OCI-LY7 (cell line): ENCODE results near the gene FCER1G. TPM values are rescaled to one million over a fixed set of nuclear protein-coding genes. Genes with fewer than 3 reads are reported as not detected.

ENCODE experiments used
- BruUV-seq: library from RNA; stranded (reverse); fragments of 400-500 nt; replicated peaks from 2 replicates; lab custom pipeline; 2021; lab: Mats Ljungman, UMichigan
- CTCF ChIA-PET: fragments of 300-600 bp; sonication (Branson Sonifier 250); formaldehyde crosslinking; loops from one replicate; lab custom pipeline; 2022; ENCODE audit warnings: antibody characterized with exemption; ENCODE audit not compliant: unreplicated experiment; lab: Charles Lee
- POLR2A ChIA-PET: fragments of 300-600 bp; sonication (Branson Sonifier 250); formaldehyde crosslinking; loops from one replicate; lab custom pipeline; 2022; ENCODE audit warnings: antibody characterized with exemption; lab: Charles Lee
- DNase-seq: peaks from one replicate; pipeline ENCODE4 v3.0.0-alpha.2; 2015; ENCODE audit warnings: low spot score
- H2AFZ ChIP-seq: fragments of 200-600 bp; sonication (generic), shearing (Covaris generic); 2 replicates; pipeline ENCODE4 v1.6.1; 2014; ENCODE audit warnings: mild to moderate bottlenecking, antibody characterized with exemption, low read length, moderate library complexity
- H3K27ac ChIP-seq: fragments of 200-600 bp; sonication (generic); 2 replicates; pipeline ENCODE4 v1.5.1; 2014; ENCODE audit warnings: mixed run types, low read depth, mild to moderate bottlenecking, moderate library complexity, low read length, inconsistent platforms; ENCODE audit not compliant: poor library complexity, severe bottlenecking
- H3K36me3 ChIP-seq: fragments of 200-600 bp; sonication (generic); 2 replicates; pipeline ENCODE4 v1.6.1; 2014; ENCODE audit warnings: mild to moderate bottlenecking, antibody characterized with exemption, low read length, moderate library complexity, mixed read lengths; ENCODE audit not compliant: insufficient read depth
- H3K4me1 ChIP-seq: fragments of 200-600 bp; sonication (generic); 2 replicates; pipeline ENCODE4 v1.5.1; 2014; ENCODE audit warnings: mild to moderate bottlenecking, low read length; ENCODE audit not compliant: insufficient read depth, poor library complexity, severe bottlenecking
- H3K4me2 ChIP-seq: fragments of 200-600 bp; sonication (generic); 2 replicates; pipeline ENCODE4 v1.6.1; 2014; ENCODE audit warnings: mild to moderate bottlenecking, low read length
- H3K4me3 ChIP-seq: fragments of 200-600 bp; sonication (generic); 2 replicates; pipeline ENCODE4 v1.5.1; 2014; ENCODE audit warnings: mild to moderate bottlenecking, low read depth, low read length; ENCODE audit not compliant: poor library complexity, severe bottlenecking
- H3K79me2 ChIP-seq: fragments of 200-600 bp; sonication (generic); 2 replicates; pipeline ENCODE4 v1.6.1; 2016; ENCODE audit warnings: low read depth, mild to moderate bottlenecking, low read length, moderate library complexity, mixed read lengths; ENCODE audit not compliant: insufficient read depth
- H3K9me2 ChIP-seq: fragments of 200-600 bp; sonication (generic); 2 replicates; pipeline ENCODE4 v1.6.1; 2016; ENCODE audit warnings: mild to moderate bottlenecking, low read length, mixed read lengths; ENCODE audit not compliant: insufficient read depth
- H3K9me3 ChIP-seq: fragments of 200-600 bp; sonication (generic); 2 replicates; pipeline ENCODE4 v1.6.1; 2014; ENCODE audit warnings: mild to moderate bottlenecking, mixed run types, low read length, mixed read lengths
- H4K20me1 ChIP-seq: fragments of 200-600 bp; sonication (generic); 2 replicates; pipeline ENCODE4 v1.6.1; 2014; ENCODE audit warnings: mild to moderate bottlenecking, antibody characterized with exemption, low read length, moderate library complexity, mixed read lengths; ENCODE audit not compliant: insufficient read depth
- EZH2phosphoT487 ChIP-seq: fragments of 200-600 bp; sonication (generic); IDR thresholded peaks from 2 replicates; pipeline ENCODE4 v1.6.1; 2018; ENCODE audit warnings: low read depth, borderline replicate concordance, mild to moderate bottlenecking, mixed run types, antibody characterized with exemption, low read length, moderate library complexity, mixed read lengths
- intact Hi-C: fragments of 100-400 bp; cut with micrococcal nuclease; formaldehyde crosslinking; loops from one replicate; pipeline ENCODE4 v1.10.0; 2022; ENCODE audit not compliant: unreplicated experiment
- total RNA-seq, 2 experiments: library from RNA; depleted of rRNA in 1 of 2; stranded (reverse); fragments of >200 nt in 1 of 2; shearing (Covaris generic) in 1 of 2; gene quantifications; 2 replicates each; pipeline ENCODE4 v1.2.3, GENCODE V29; 2014 to 2022
- TF ChIP-seq, protein P1 (sequence below): fragments of 200-600 bp; sonication (generic); conservative IDR thresholded peaks from 2 replicates; pipeline ENCODE4 v1.5.1; 2014; ENCODE audit warnings: mild to moderate bottlenecking, antibody characterized with exemption, low read length, moderate library complexity, mixed read lengths

FCER1G gene
- total RNA-seq, 2 experiments from 2014 or later: 0.88 to 3.2 TPM

DNA sequence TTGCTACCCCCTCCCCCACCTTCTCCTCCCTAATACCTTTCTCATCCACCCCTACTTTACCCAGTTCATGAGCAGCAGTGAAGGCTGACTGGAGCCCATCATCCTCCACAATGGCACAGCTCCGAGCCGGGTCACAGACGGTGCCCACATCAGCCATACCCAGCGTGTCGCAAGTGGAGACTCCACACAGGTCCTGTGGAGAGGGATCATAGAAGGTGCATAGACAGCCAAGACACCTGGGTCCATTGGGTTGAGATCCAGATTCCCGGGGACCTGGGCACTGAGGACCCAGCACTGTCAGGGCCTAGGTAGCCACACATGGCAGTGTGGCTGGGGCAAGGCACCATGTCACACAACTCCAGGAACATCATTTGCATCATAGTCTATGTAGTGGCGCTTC is 19.0 kb upstream of the FCER1G start:
- Histone ChIP-seq H2AFZ (no peak overlapping the region), H3K4me1 (peaks cover 41% of the 10 kb centered on the region), H4K20me1 (no peaks in the 10 kb centered on the region), H3K9me3 (no peaks in the 10 kb centered on the region), H3K36me3 (no peaks in the 10 kb centered on the region), H3K79me2 (no peaks in the 10 kb centered on the region), H3K9me2 (no peaks in the 10 kb centered on the region), H3K4me2 (no peak overlapping the region), H3K4me3 (no peak overlapping the region), H3K27ac (no peak overlapping the region)
- BruUV-seq: no TSS peak
- CTCF ChIA-PET: no interaction called here
- DNase-seq: no peak
- POLR2A ChIA-PET: interaction anchor here (0.6 kb wide), 1 partner anchor 8 kb away, joined by 4 read pairs; no protein-coding TSS in a partner anchor
- no peak for TF ChIP-seq EZH2phosphoT487
- TF ChIP-seq, protein P1, sequence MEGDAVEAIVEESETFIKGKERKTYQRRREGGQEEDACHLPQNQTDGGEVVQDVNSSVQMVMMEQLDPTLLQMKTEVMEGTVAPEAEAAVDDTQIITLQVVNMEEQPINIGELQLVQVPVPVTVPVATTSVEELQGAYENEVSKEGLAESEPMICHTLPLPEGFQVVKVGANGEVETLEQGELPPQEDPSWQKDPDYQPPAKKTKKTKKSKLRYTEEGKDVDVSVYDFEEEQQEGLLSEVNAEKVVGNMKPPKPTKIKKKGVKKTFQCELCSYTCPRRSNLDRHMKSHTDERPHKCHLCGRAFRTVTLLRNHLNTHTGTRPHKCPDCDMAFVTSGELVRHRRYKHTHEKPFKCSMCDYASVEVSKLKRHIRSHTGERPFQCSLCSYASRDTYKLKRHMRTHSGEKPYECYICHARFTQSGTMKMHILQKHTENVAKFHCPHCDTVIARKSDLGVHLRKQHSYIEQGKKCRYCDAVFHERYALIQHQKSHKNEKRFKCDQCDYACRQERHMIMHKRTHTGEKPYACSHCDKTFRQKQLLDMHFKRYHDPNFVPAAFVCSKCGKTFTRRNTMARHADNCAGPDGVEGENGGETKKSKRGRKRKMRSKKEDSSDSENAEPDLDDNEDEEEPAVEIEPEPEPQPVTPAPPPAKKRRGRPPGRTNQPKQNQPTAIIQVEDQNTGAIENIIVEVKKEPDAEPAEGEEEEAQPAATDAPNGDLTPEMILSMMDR: no peak
- intact Hi-C loops: no loop called here

DNA sequence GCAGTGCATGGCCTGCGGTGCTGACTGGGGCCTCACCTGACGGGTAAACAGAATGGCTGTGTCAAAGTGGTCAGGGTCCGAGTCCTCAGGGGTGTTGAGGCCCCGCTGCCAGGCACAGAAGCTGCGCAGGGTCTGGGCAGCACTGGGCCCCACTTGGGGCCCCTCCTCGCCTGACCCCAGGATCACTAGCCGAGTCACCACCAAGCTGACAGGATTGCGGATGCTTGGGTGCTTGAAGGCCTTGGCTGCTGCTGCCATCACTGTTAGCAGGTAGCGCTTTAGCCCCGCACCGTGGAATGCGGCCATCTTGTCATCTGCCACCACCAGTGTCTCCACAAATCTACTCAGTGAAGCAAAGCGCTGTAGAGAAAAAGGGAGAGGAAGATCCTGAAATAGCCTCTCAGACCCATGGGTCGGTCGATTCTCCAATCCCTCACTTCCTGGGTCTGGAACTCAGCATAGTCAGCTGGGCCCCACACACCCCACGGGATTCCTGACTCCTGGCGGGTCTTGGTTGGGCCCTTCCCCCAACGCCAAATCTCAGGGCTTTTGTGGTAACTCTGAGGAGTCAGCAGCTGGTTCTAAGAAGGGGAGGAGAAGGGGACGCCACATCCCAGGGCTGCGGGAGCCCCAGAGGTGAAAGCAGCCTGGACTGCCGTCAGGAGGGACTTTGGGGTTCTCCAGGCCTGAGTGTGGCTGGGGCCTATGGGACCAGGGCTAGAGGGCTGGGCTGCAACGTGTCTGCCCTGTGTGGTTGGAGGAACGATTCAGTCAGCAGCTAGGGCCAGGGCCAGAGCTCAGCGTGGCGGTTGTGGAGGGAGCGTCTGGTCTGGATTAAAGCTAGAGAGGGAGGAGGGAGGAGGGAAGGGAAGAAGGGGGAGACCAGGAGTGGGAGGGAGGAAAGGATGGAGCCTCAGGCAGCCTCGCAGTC is 18.3 kb upstream of the FCER1G start:
- TF ChIP-seq, protein P1: no peak
- no peak for TF ChIP-seq EZH2phosphoT487
- Histone ChIP-seq H4K20me1 (no peaks in the 10 kb centered on the region), H3K4me1 (peaks cover 48% of the 10 kb centered on the region), H3K9me2 (no peaks in the 10 kb centered on the region), H3K9me3 (no peaks in the 10 kb centered on the region), H3K27ac (no peak overlapping the region), H2AFZ (no peak overlapping the region), H3K36me3 (no peaks in the 10 kb centered on the region), H3K4me3 (no peak overlapping the region), H3K4me2 (no peak overlapping the region), H3K79me2 (no peaks in the 10 kb centered on the region)
- intact Hi-C loops: no loop called here
- ChIA-PET CTCF (no interaction called here), POLR2A (interaction anchor here (0.6 kb wide), 1 partner anchor 7 kb away, joined by 4 read pairs; no protein-coding TSS in a partner anchor)
- BruUV-seq: no TSS peak
- DNase-seq: no peak
